Astrocyte of the spinal cord (primary cell): Measurements from ENCODE around the gene MANSC1.
A peak's percentile ranks its signal among the peaks of the same experiment; 100 is the strongest.

ENCODE experiments used
- DNase-seq: peaks from one replicate; pipeline ENCODE4 v3.0.0; 2011; ENCODE audit warnings: low read depth, low spot score
- H3K4me3 ChIP-seq: 2 replicates; pipeline ENCODE4 v1.5.1; 2011; ENCODE audit warnings: low read depth, mild to moderate bottlenecking, low read length, moderate library complexity
- CTCF ChIP-seq: IDR thresholded peaks from 2 replicates; pipeline ENCODE4 v1.5.1; 2012; ENCODE audit warnings: low read depth, mild to moderate bottlenecking, low read length, inconsistent platforms
- in situ Hi-C: cut with HindIII; loops from 2 replicates; pipeline ENCODE4 v1.10.0; 2017; ENCODE audit warnings: low sequenced_read_pairs

The MANSC1 gene

GRCh38 chr12:12334367-12335040 lies 15.5 kb downstream of the MANSC1 start:
- no peak overlapping the region for H3K4me3 ChIP-seq
- TF ChIP-seq CTCF = peak; percentile 74
- peak; percentile 32 for DNase-seq
- in situ Hi-C loops = no loop called here

- no peak overlapping the region for H3K4me3 ChIP-seq
- TF ChIP-seq CTCF = no peak
- DNase-seq = peak; percentile 77
- in situ Hi-C loops = no loop called here
Observed at GRCh38 chr12:12333407-12334366, 16.4 kb downstream of the MANSC1 start.

- DNase-seq = no peak
- in situ Hi-C loops = no loop called here
- no peak for TF ChIP-seq CTCF
- no peak overlapping the region for H3K4me3 ChIP-seq
Observed at GRCh38 chr12:12331896-12332295, 18.1 kb downstream of the MANSC1 start.

- TF ChIP-seq CTCF = no peak
- no peak for DNase-seq
- in situ Hi-C loops = no loop called here
- no peak overlapping the region for H3K4me3 ChIP-seq
Observed at GRCh38 chr12:12331244-12331771, 18.7 kb downstream of the MANSC1 start.

- DNase-seq = peak; percentile 68
- peak; percentile 60 for TF ChIP-seq CTCF
- H3K4me3 ChIP-seq = no peak overlapping the region
- in situ Hi-C loops = no loop called here
Observed at GRCh38 chr12:12327802-12328201, 22.2 kb downstream of the MANSC1 start.

- H3K4me3 ChIP-seq = no peak overlapping the region
- TF ChIP-seq CTCF = no peak
- DNase-seq = no peak
- in situ Hi-C loops = no loop called here
Observed at GRCh38 chr12:12326262-12326661, 23.8 kb downstream of the MANSC1 start.
